GM12872 (cell line): Measurements from ENCODE around the gene CRHR1.

Experiments used
- TF ChIP-seq, protein P1 (sequence below): IDR thresholded peaks from 3 replicates; pipeline ENCODE4 v1.5.1; 2011; ENCODE audit warnings: low read depth, mild to moderate bottlenecking, low read length, moderate library complexity; ENCODE audit not compliant: insufficient read depth

The CRHR1 gene

DNA sequence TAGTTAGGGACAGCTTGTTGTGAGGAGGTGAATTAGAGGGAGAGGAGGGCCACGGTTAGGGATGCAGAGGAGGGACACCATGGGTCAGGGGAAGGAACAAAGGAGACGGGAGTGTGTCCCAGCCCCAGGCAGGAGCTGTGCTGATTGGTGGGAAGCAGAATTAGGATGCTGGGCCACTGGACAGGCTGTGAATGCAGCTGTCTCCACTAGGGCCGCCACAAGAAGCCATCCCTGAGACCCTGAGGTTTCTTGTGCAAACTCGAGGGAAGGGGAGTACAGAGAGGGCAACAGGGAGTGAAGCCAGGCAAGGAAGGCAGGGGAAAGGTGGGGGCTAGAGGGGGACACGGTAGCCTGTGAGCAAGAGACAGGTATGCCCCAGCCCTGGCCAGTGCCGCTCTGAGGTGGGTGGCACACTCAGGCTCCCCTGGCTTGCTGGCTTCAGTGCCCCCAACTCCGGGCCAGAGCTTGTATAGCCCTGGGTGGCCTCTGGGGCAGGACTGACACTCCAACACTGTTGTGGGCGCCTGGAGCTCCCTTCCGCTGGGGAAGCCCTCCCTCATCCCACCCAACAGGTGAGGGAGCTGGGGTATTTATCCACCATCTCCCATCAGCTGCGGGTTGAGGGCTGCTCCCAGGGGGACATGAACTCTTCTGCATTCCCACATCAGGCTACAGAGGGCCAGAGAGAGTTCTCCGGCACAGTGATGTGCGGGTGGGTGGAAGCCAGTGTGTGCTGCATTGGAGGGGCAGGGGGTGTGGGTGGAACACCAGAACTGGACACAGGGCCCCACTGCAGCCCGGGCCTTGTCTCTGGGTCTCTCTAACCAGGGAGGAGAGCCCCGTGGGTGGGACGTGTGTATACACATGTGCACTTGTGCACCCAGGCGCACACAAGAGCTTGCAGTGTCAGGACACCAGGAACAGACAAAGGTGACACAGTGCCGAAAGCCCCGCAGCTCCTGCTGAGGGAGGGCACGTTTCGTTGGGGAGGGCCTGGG lies 52.2 kb downstream of the CRHR1 start:
- TF ChIP-seq, protein P1, sequence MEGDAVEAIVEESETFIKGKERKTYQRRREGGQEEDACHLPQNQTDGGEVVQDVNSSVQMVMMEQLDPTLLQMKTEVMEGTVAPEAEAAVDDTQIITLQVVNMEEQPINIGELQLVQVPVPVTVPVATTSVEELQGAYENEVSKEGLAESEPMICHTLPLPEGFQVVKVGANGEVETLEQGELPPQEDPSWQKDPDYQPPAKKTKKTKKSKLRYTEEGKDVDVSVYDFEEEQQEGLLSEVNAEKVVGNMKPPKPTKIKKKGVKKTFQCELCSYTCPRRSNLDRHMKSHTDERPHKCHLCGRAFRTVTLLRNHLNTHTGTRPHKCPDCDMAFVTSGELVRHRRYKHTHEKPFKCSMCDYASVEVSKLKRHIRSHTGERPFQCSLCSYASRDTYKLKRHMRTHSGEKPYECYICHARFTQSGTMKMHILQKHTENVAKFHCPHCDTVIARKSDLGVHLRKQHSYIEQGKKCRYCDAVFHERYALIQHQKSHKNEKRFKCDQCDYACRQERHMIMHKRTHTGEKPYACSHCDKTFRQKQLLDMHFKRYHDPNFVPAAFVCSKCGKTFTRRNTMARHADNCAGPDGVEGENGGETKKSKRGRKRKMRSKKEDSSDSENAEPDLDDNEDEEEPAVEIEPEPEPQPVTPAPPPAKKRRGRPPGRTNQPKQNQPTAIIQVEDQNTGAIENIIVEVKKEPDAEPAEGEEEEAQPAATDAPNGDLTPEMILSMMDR, result no peak

DNA sequence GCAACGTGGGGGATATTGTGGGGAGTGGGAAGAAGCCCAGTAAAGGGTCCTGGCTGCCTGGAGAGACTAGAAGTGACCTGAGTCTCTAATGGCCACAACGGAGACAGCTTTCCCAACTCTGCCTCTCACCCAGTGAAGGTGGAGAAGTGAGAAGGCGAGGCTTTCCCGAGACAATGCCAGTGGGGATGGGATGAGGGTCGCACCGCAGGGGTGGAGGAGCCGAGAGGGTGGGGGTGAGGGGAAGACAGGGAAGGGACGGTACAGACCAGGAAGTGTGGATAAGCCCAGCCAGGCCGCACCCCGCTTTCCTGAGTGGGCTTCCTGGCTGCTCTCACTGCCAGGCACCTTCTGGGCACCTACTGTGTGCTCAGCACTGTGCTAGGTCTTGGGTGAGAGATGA lies 53.1 kb downstream of the CRHR1 start:
- TF ChIP-seq, protein P1, result no peak

DNA sequence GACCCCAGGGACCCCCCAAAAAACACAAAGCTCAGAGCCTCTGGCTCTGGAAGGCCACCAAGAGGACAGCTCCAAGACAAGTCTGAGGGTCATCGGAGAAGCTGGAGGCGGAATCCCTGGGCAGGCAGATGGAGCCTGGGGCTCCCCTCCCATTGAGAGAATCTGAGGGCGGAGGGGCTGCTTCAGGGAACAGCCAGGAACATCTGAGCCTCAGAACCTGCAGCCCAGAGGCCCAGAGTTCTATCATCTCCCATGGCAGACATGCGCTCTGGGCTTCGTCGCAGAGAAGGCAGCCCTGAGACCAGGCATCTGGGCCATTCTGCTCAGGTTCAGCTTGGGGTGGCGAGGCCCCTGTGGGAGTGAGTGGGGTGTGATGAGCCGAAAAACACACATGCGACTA lies 53.5 kb downstream of the CRHR1 start:
- TF ChIP-seq, protein P1, result no peak

DNA sequence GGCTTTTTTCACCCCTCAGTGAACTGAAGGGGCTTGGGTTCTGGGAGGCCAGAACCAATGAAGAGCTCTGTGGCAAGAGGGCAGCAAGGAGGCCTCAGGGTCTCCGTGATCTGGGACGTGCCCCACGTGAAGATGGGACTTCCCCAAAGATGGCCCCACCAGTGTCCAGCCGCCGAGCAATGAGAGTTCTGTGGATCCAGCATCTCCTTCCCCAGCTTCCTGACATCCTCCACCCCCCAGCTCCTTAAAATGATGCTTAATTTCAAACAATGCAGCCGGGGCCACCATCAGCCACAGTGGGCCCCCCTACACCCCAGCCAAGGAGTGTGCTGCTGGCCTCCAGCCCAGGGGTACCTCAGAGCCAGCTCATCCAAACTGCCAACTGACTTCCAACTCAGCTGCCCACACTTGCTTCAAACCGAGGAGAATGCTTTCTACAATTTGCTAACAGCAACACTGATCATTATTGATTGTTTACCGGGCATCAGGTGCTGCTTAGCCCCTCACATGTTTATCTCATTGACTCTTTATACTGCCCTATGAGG lies 54.7 kb downstream of the CRHR1 start:
- TF ChIP-seq, protein P1, result no peak

DNA sequence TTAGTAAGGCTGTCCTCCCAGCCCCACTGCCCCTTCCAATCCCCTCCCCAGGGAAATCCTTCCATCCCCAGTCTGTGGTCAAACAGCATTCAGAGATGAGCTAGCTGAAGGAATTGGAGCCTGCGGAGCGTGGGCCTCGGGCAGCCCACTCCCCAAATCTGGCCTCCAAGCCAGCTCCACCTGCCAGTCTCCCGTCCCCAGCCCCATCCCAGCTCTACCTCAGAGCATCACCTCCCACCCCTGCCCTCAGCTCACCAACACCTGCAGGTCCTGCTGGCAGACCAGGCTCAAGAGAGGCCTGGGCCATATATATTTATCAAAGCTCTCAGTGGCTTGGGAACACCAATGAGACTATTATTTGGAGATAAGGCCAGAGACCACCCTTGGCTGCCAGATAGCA lies 55.3 kb downstream of the CRHR1 start:
- TF ChIP-seq, protein P1, result no peak

DNA sequence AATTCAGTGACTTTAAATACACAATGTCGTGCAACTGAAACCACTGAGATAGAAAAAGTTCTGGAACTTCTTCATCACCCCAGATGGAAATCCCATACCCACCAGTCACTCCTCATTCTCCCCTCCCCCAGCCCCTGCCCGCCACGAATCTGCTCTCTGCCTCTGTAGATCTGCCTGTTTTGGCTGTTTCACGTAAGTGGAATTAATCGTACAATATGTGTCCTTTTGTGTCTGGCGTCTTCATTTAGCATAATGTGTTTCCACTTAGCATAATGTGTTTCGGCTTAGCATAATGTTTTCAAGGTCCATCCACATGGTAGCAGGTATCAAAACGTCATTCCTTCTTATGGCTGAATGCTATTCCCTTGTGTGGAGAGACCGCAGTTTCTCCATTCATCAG lies 57.1 kb downstream of the CRHR1 start:
- TF ChIP-seq, protein P1, result no peak

DNA sequence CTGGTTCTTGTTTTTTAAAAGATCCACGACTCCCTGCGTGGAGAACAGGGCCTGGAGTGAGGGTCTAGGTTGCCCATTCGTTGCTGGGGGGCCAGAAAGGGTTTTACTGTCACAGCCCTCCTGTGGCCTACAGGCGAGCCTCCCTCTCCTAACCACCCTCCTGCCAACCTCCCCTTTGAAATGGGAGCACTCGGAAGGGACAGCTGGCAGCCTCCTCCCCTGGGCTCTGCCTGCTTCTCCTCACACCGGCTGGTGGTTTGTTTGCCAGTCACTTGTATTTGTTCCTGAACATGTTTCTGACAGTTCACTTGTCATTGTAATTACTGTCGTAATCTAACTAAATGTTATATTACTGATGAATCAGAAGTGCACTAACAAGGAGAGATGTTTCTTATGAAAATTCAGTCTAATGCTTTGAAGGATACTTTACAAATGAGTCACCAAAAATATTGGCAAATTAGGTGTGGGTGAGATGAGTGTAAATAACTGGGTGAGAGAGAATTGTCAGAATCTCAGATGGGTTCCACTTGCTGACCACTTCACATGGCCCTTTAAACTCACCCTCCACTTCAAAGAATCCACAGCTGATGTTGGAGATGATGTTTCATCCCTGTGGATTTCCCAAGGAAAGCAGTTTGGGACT lies 57.9 kb downstream of the CRHR1 start:
- TF ChIP-seq, protein P1, result no peak
